ENCODE measurements around the gene TMEM132C. TPM values are rescaled to one million over a fixed set of nuclear protein-coding genes. Genes with fewer than 3 reads are reported as not detected.

TMEM132C gene
- polyA plus RNA-seq, 6 donors from 2014 or later = not detected

DNA sequence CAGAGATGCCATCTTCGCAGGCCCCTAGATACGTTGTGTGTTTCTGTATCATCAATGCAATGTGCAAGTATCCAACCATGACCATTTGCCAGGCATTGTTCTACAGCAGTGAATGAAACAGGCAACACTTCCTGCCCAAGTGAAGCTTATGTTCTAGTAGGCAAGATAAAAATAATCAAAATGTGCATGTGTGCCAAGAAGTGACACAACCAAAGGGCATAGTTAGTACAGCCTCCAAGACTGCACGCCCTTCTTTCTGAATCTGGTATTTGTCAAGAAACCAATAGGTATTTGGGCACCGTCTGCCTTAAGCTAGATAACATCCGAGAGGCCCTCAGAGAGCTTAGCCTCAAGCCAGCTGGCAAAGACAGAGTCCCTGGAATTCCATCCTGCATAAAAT is 152.0 kb downstream of the TMEM132C start:
- Mint-ChIP-seq H3K4me3 (no peak overlapping the region), H3K27me3 (no peaks in the 10 kb centered on the region), H3K9me3 (peaks cover 0 to 5% (median 0%) of the 10 kb centered on the region in 7 donors), H3K4me1 (no peaks in the 10 kb centered on the region), H3K36me3 (no peaks in the 10 kb centered on the region), H3K27ac (no peak overlapping the region)
- DNase-seq = no peak
- no peak for ATAC-seq (ENCODE audit: low read depth in 2 of 2)

DNA sequence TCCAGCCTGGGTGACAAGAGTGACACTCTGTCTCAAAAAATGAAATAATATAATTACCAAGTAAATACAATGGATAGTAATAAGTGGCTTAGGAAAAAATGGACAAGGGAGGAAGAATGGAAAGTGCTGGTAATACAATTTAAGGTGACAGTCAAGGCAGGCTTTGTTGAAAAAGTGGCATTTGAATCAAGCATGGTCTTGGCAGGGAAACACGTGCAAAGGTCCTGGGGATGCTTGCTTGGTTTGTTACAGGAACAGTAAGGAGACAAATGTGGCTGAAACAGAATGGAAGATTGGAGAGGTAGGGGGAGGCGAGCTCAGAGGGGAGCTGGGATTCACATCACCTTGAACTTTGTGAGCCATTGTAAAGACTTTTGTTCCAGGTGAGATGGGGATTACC is 153.2 kb downstream of the TMEM132C start:
- H3K4me1 Mint-ChIP-seq = no peaks in the 10 kb centered on the region
- no peak overlapping the region for H3K4me3 Mint-ChIP-seq
- no peaks in the 10 kb centered on the region for H3K27me3 Mint-ChIP-seq
- no peak for DNase-seq
- H3K9me3 Mint-ChIP-seq = peaks cover 0 to 6% (median 3%) of the 10 kb centered on the region in 7 donors
- ATAC-seq (ENCODE audit: low read depth in 2 of 2) = no peak
- H3K36me3 Mint-ChIP-seq = no peaks in the 10 kb centered on the region
- H3K27ac Mint-ChIP-seq = no peak overlapping the region

- peaks cover 0 to 9% (median 4%) of the 10 kb centered on the region in 7 donors for H3K9me3 Mint-ChIP-seq
- no peak overlapping the region for H3K4me3 Mint-ChIP-seq
- ATAC-seq (ENCODE audit: low read depth in 2 of 2) = no peak
- no peaks in the 10 kb centered on the region for H3K27me3 Mint-ChIP-seq
- no peak for DNase-seq
- no peak overlapping the region for H3K27ac Mint-ChIP-seq
- H3K4me1 Mint-ChIP-seq = no peaks in the 10 kb centered on the region
- H3K36me3 Mint-ChIP-seq = no peaks in the 10 kb centered on the region
Observed at GRCh38 chr12:128421375-128421774, 154.4 kb downstream of the TMEM132C start.

DNA sequence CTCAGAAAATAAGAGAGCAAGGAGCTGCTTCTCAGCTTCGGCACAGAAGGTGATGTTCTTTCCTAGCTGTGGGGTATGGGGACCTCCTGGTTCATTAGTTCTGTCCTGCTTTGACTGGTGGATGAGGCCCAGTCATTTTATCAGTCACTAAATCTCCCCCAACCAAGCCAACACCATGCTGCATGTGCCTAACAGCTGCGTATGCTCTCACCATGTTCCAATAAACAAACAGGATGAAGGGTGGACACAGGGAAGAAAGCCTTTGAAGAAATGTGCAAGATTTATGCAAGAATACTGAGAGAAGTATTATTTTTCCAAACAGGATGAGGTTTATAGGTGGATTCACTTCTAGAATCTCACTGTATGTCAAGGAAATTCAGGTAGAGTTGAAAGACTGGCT is 156.2 kb downstream of the TMEM132C start:
- no peaks in the 10 kb centered on the region for H3K36me3 Mint-ChIP-seq

DNA sequence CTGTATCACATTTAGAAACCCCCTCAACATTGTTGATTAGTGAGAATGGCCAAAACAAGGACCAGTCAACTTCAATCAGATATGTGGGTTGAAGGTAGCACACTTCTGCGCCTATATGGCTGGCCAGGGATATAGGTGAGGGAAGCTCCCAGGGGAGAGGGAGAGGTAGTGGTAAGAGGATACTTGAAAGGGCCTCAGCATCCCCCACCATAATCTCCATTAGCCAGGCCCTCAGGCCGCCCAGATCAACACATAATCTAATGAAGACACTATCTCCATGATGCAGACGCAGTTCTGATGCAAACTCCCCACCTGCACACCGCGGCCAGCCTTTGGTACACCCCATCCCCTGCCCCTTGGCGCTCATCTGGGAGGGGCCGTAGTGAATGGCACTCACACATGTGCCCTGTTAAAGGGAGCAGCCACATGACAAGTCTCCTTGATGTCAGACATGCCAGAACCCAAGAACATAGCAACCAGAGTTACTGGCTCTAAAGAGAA is 158.0 kb downstream of the TMEM132C start:
- no peak for ATAC-seq (ENCODE audit: low read depth in 2 of 2)
- no peak overlapping the region for H3K4me3 Mint-ChIP-seq
- DNase-seq = no peak
- H3K27ac Mint-ChIP-seq = no peak overlapping the region
- H3K4me1 Mint-ChIP-seq = no peaks in the 10 kb centered on the region
- no peaks in the 10 kb centered on the region for H3K27me3 Mint-ChIP-seq
- peaks cover 0 to 13% (median 5%) of the 10 kb centered on the region in 7 donors for H3K9me3 Mint-ChIP-seq
- no peaks in the 10 kb centered on the region for H3K36me3 Mint-ChIP-seq

More for the DNA sequence above, 156.2 kb downstream of the TMEM132C start:
- no peak for ATAC-seq (ENCODE audit: low read depth in 2 of 2)
- no peak overlapping the region for H3K27ac Mint-ChIP-seq
- peaks cover 0 to 9% (median 4%) of the 10 kb centered on the region in 7 donors for H3K9me3 Mint-ChIP-seq
- H3K27me3 Mint-ChIP-seq = no peaks in the 10 kb centered on the region
- no peaks in the 10 kb centered on the region for H3K4me1 Mint-ChIP-seq
- H3K4me3 Mint-ChIP-seq = no peak overlapping the region
- no peak for DNase-seq

- no peak overlapping the region for H3K27ac Mint-ChIP-seq
- H3K36me3 Mint-ChIP-seq = no peaks in the 10 kb centered on the region
- ATAC-seq (ENCODE audit: low read depth in 2 of 2) (no peak), DNase-seq (no peak)
- H3K27me3 Mint-ChIP-seq = no peaks in the 10 kb centered on the region
- no peak overlapping the region for H3K4me3 Mint-ChIP-seq
- peaks cover 0 to 8% (median 4%) of the 10 kb centered on the region in 7 donors for H3K9me3 Mint-ChIP-seq
- H3K4me1 Mint-ChIP-seq = no peaks in the 10 kb centered on the region
Observed at GRCh38 chr12:128425666-128426331, 158.8 kb downstream of the TMEM132C start.

DNA sequence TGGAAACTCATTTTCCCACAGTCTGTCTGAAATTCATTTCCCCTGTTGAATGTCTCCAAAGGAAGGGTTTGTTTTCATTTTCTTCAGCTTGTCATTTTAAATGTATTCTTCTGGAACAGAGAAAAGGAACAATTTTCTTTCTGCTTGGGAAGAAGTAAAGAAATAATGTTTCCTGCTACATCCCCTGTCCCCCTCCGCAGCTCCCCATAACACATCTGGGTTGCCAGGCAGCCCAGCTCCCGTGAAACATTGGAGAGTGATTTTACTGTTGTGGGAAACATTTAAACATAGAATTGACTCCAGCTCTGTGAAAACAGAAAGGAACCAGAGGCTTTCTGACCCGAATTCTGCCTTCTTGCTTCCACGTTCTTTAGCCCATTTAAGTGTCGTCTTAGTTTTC is 159.5 kb downstream of the TMEM132C start:
- Mint-ChIP-seq H3K36me3 (no peaks in the 10 kb centered on the region), H3K9me3 (peaks cover 0 to 8% (median 5%) of the 10 kb centered on the region in 7 donors), H3K27me3 (no peaks in the 10 kb centered on the region), H3K27ac (no peak overlapping the region), H3K4me1 (no peaks in the 10 kb centered on the region), H3K4me3 (no peak overlapping the region)
- DNase-seq (no peak), ATAC-seq (ENCODE audit: low read depth in 2 of 2) (no peak)

DNA sequence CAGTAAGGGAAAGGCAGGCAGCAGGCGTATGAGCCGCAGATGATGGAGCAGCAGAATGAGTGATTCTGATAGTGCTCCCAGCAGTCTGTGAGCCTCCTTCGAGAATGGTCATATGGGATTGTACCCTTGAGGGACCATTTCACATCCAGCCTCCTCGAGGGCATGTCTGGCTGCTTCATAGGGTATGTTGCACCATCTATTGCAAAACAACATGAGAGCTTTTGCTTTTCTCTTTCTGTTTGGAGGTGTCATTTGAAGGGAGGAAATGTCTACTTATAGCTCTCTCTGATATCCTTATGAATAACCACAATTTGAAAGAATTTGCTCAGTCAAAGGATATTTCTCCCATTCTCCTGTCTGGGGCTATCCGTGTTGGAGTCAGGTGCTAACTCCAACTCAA is 172.8 kb downstream of the TMEM132C start:
- peaks cover 0 to 7% (median 4%) of the 10 kb centered on the region in 7 donors for H3K9me3 Mint-ChIP-seq
- no peak for DNase-seq
- no peak overlapping the region for H3K4me3 Mint-ChIP-seq
- no peak for ATAC-seq (ENCODE audit: low read depth in 2 of 2)
- no peak overlapping the region for H3K27ac Mint-ChIP-seq
- H3K4me1 Mint-ChIP-seq = no peaks in the 10 kb centered on the region
- H3K27me3 Mint-ChIP-seq = no peaks in the 10 kb centered on the region
- H3K36me3 Mint-ChIP-seq = no peaks in the 10 kb centered on the region

GRCh38 chr12:128442096-128442495 is 175.1 kb downstream of the TMEM132C start:
- Mint-ChIP-seq H3K4me3 (peak overlapping the region in 1 of 8 donors; percentile 48), H3K27ac (no peak overlapping the region)

GRCh38 chr12:128444598-128444997 is 177.6 kb downstream of the TMEM132C start:
- DNase-seq = no peak
- Mint-ChIP-seq H3K4me3 (no peak overlapping the region), H3K4me1 (no peaks in the 10 kb centered on the region), H3K27ac (no peak overlapping the region), H3K36me3 (no peaks in the 10 kb centered on the region), H3K27me3 (no peaks in the 10 kb centered on the region), H3K9me3 (peaks cover 0 to 6% (median 0%) of the 10 kb centered on the region in 7 donors)
- ATAC-seq (ENCODE audit: low read depth in 2 of 2) = no peak

More at GRCh38 chr12:128442096-128442495, 175.1 kb downstream of the TMEM132C start:
- Mint-ChIP-seq H3K36me3 (no peaks in the 10 kb centered on the region), H3K9me3 (peaks cover 0 to 6% (median 2%) of the 10 kb centered on the region in 7 donors), H3K27me3 (no peaks in the 10 kb centered on the region), H3K4me1 (no peaks in the 10 kb centered on the region)
- DNase-seq (no peak), ATAC-seq (ENCODE audit: low read depth in 2 of 2) (no peak)

- DNase-seq = no peak
- Mint-ChIP-seq H3K36me3 (no peaks in the 10 kb centered on the region), H3K27ac (no peak overlapping the region), H3K4me1 (no peaks in the 10 kb centered on the region), H3K27me3 (no peaks in the 10 kb centered on the region), H3K4me3 (no peak overlapping the region), H3K9me3 (peaks cover 0 to 3% (median 0%) of the 10 kb centered on the region in 7 donors)
- no peak for ATAC-seq (ENCODE audit: low read depth in 2 of 2)
Observed at GRCh38 chr12:128445415-128446127, 178.6 kb downstream of the TMEM132C start.

DNA sequence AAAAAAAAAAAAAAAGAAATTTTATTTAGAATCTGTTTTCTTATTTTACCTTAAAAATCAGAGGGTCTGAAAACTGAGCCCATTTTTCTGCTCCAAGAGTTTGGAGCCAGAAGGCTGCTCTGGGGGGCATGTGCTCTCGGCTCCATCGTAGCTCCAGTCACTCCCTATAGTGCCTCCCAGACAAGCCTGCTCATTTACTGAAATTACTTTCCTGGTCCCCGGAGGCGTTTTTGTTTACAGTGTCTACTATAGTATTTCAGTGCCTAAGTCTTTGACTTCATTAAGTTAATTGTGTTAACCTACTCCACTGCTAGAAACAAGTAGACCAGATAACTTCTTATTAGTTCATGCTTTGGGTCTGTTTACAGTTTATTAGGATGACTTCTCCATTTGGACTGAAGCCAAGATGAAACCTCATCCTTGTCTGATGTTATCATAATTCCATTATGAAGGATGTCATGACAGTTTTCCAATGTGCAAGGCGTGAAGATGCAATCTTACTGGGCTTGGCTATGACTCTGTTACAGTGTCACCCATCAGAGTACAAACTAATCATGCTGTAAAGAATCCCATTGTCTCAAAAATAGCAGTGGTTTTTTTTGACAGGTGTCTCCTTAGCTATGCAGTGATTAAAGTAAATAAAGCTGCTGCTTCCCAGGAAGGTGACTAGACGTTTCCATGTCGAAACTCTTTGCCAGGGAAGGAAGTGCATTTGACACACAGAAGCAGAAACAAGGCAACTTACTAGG is 182.3 kb downstream of the TMEM132C start:
- Mint-ChIP-seq H3K4me1 (no peaks in the 10 kb centered on the region), H3K27me3 (no peaks in the 10 kb centered on the region), H3K4me3 (no peak overlapping the region), H3K36me3 (no peaks in the 10 kb centered on the region), H3K9me3 (peaks cover 0 to 3% (median 0%) of the 10 kb centered on the region in 7 donors), H3K27ac (no peak overlapping the region)
- DNase-seq = no peak
- ATAC-seq (ENCODE audit: low read depth in 2 of 2) = no peak

GRCh38 chr12:128450810-128451209 is 183.8 kb downstream of the TMEM132C start:
- Mint-ChIP-seq H3K27ac (no peak overlapping the region), H3K27me3 (no peaks in the 10 kb centered on the region), H3K4me1 (no peaks in the 10 kb centered on the region), H3K4me3 (no peak overlapping the region), H3K36me3 (no peaks in the 10 kb centered on the region), H3K9me3 (peaks cover 0 to 5% (median 2%) of the 10 kb centered on the region in 7 donors)
- DNase-seq (no peak), ATAC-seq (ENCODE audit: low read depth in 2 of 2) (no peak)

Measured in naive B cell (primary cell).